SU-DHL-6 (cell line): ENCODE measurements around the gene NFIC.

Source experiments
- EZH2phosphoT487 ChIP-seq: fragments of 200-600 bp; sonication (generic), shearing (Covaris generic); conservative IDR thresholded peaks from 2 replicates; pipeline ENCODE4 v1.6.1; 2018; ENCODE audit warnings: mild to moderate bottlenecking, antibody characterized with exemption, low read length, moderate library complexity, mixed read lengths
- TF ChIP-seq, protein P1 (sequence below): fragments of 200-600 bp; sonication (generic); IDR thresholded peaks from one replicate; pipeline ENCODE4 v1.5.1; 2017; ENCODE audit warnings: antibody characterized with exemption, mild to moderate bottlenecking, low read length, moderate library complexity; ENCODE audit not compliant: insufficient read depth, poor library complexity, severe bottlenecking

DNA sequence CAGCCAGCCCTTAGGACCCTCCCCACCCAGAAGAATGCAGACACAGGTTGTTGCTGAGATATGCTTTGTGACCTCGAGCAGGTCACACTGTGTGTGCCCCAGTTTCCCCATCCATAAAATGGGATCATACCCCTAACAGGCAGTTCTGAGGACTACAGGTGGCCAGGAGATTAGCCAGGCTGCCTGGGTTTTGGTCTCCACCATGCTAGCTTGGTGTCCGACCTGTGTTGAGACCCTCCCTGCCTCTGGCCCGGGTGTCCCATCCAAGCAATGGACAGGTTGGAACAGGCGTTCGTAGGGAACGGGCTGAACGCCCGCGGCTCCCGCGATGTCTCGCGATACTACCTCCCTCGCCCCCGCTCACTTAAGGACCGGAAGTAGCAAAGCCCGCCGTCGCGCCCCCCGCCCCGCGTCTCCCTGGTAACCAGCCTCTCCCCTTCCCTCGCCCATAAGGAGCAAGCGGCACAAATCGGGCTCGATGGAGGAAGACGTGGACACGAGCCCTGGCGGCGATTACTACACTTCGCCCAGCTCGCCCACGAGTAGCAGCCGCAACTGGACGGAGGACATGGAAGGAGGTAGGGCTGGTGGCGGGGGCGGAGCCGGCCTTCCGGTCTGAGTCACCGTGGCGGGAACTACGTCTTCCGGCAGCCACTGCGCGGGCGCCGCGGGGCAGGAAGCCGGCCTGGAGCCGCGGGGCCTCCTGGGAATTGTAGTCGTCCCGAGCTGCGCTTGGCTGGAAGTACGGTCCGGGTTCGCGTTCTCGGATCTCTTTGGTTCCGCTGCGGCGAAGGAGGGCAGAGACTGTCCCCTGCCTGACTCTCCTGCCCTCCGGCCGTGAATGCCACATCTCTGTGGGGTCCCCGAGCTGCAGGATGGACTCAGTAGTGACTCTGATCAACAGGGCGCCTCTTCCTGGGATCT is 68.5 kb downstream of the NFIC start:
- TF ChIP-seq, protein P1, sequence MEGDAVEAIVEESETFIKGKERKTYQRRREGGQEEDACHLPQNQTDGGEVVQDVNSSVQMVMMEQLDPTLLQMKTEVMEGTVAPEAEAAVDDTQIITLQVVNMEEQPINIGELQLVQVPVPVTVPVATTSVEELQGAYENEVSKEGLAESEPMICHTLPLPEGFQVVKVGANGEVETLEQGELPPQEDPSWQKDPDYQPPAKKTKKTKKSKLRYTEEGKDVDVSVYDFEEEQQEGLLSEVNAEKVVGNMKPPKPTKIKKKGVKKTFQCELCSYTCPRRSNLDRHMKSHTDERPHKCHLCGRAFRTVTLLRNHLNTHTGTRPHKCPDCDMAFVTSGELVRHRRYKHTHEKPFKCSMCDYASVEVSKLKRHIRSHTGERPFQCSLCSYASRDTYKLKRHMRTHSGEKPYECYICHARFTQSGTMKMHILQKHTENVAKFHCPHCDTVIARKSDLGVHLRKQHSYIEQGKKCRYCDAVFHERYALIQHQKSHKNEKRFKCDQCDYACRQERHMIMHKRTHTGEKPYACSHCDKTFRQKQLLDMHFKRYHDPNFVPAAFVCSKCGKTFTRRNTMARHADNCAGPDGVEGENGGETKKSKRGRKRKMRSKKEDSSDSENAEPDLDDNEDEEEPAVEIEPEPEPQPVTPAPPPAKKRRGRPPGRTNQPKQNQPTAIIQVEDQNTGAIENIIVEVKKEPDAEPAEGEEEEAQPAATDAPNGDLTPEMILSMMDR = no peak
- no peak for TF ChIP-seq EZH2phosphoT487
